Astrocyte of the spinal cord (primary cell): ENCODE results near the gene SNX20.

Experiments
- DNase-seq: peaks from one replicate; pipeline ENCODE4 v3.0.0; 2011; ENCODE audit warnings: low read depth, low spot score
- H3K4me3 ChIP-seq: 2 replicates; pipeline ENCODE4 v1.5.1; 2011; ENCODE audit warnings: low read depth, mild to moderate bottlenecking, low read length, moderate library complexity
- CTCF ChIP-seq: IDR thresholded peaks from 2 replicates; pipeline ENCODE4 v1.5.1; 2012; ENCODE audit warnings: low read depth, mild to moderate bottlenecking, low read length, inconsistent platforms
- in situ Hi-C: cut with HindIII; loops from 2 replicates; pipeline ENCODE4 v1.10.0; 2017; ENCODE audit warnings: low sequenced_read_pairs

Gene SNX20

GRCh38 chr16:50697421-50697715, 16.3 kb upstream of the SNX20 start:
- TF ChIP-seq CTCF: no peak
- DNase-seq: no peak
- H3K4me3 ChIP-seq: no peak overlapping the region
- in situ Hi-C loops: no loop called here

- DNase-seq: peak; percentile 41
- H3K4me3 ChIP-seq: no peak overlapping the region
- TF ChIP-seq CTCF: no peak
- in situ Hi-C loops: no loop called here
These were observed 15.7 kb upstream of the SNX20 start for GRCh38 chr16:50696575-50697420.

- in situ Hi-C loops: no loop called here
- DNase-seq: no peak
- TF ChIP-seq CTCF: no peak
- H3K4me3 ChIP-seq: no peak overlapping the region
These were observed 15.0 kb upstream of the SNX20 start for GRCh38 chr16:50696126-50696525.

- no peak for DNase-seq
- no peak overlapping the region for H3K4me3 ChIP-seq
- in situ Hi-C loops: no loop called here
- TF ChIP-seq CTCF: no peak
These were observed 14.2 kb upstream of the SNX20 start for GRCh38 chr16:50695017-50696000.

- DNase-seq: no peak
- TF ChIP-seq CTCF: no peak
- in situ Hi-C loops: no loop called here
- no peak overlapping the region for H3K4me3 ChIP-seq
These were observed 13.1 kb upstream of the SNX20 start for GRCh38 chr16:50694206-50694605.

GRCh38 chr16:50692999-50693781, 12.1 kb upstream of the SNX20 start, which contains the start of gene NOD2:
NOD2 (plus strand) TSS chr16:50693606; CDS start chr16:50699496, 5,890 bp downstream.
- in situ Hi-C loops: no loop called here
- no peak for DNase-seq
- no peak within 1 kb of the TSS for H3K4me3 ChIP-seq
- TF ChIP-seq CTCF: no peak
